PC-3 (cell line): Measurements from ENCODE around the gene TCOF1. TPM values are rescaled to one million over a fixed set of nuclear protein-coding genes. Genes with fewer than 3 reads are reported as not detected.

Experiments
- ATAC-seq: fragments of 200-7000 bp; cut with Tn5 transposase; 2 replicates; pipeline ENCODE4 v1.9.1; 2020; ENCODE audit warnings: mild to moderate bottlenecking, moderate library complexity
- BruUV-seq: library from RNA; stranded (reverse); fragments of 400-500 nt; replicated peaks from 2 replicates; lab custom pipeline; 2021; lab: Mats Ljungman, UMichigan
- CTCF ChIA-PET: fragments of 300-600 bp; sonication (Branson Sonifier 250); formaldehyde crosslinking; loops from one replicate; lab custom pipeline; 2022; ENCODE audit warnings: antibody characterized with exemption; lab: Charles Lee
- POLR2A ChIA-PET: fragments of 300-600 bp; sonication (Branson Sonifier 250); formaldehyde crosslinking; loops from one replicate; lab custom pipeline; 2022; ENCODE audit warnings: antibody characterized with exemption; ENCODE audit not compliant: unreplicated experiment; lab: Charles Lee
- DNase-seq: peaks from one replicate; pipeline ENCODE4 v3.0.0-alpha.2; 2015
- H2AFZ ChIP-seq: fragments of 300-600 bp; sonication (generic); 2 replicates; pipeline ENCODE4 v1.6.0; 2016; ENCODE audit warnings: antibody characterized with exemption, low read length
- H3F3A ChIP-seq: fragments of 300-600 bp; sonication (generic); one replicate; pipeline ENCODE4 v1.6.0; 2017; ENCODE audit warnings: antibody characterized with exemption, low read length, control low read depth, mild to moderate bottlenecking; ENCODE audit not compliant: unreplicated experiment
- H3K27ac ChIP-seq: fragments of 300-600 bp; sonication (generic); 2 replicates; pipeline ENCODE4 v1.5.1; 2016; ENCODE audit warnings: mild to moderate bottlenecking, low read length
- H3K27me3 ChIP-seq: fragments of 300-600 bp; sonication (generic); 2 replicates; pipeline ENCODE4 v1.6.1; 2016; ENCODE audit warnings: low read length, mixed read lengths
- H3K36me3 ChIP-seq: fragments of 300-600 bp; sonication (generic); 2 replicates; pipeline ENCODE4 v1.6.1; 2016; ENCODE audit warnings: low read depth, mixed run types, low read length, mixed read lengths
- H3K4me1 ChIP-seq: fragments of 300-600 bp; sonication (generic); 2 replicates; pipeline ENCODE4 v1.5.1; 2016; ENCODE audit warnings: low read length; ENCODE audit not compliant: insufficient read depth
- H3K4me2 ChIP-seq: fragments of 300-600 bp; sonication (generic); 2 replicates; pipeline ENCODE4 v1.6.0; 2016; ENCODE audit warnings: low read length
- H3K4me3 ChIP-seq: fragments of 300-600 bp; sonication (generic); 2 replicates; pipeline ENCODE4 v1.5.1; 2016; ENCODE audit warnings: mild to moderate bottlenecking, low read length, mixed read lengths
- H3K79me2 ChIP-seq: fragments of 300-600 bp; sonication (generic); 2 replicates; pipeline ENCODE4 v1.6.1; 2017; ENCODE audit warnings: low read length, mixed read lengths
- H3K9ac ChIP-seq: fragments of 300-600 bp; sonication (generic); 2 replicates; pipeline ENCODE4 v1.6.0; 2016; ENCODE audit warnings: mild to moderate bottlenecking, low read length
- H3K9me2 ChIP-seq: fragments of 300-600 bp; sonication (generic); replicated peaks from 2 replicates; pipeline ENCODE4 v1.6.1; 2016; ENCODE audit warnings: mixed run types, low read length, mixed read lengths
- H3K9me3 ChIP-seq: fragments of 300-600 bp; sonication (generic); 2 replicates; pipeline ENCODE4 v1.6.1; 2016; ENCODE audit warnings: low read length, mixed read lengths
- H4K20me1 ChIP-seq: fragments of 300-600 bp; sonication (generic); 2 replicates; pipeline ENCODE4 v1.6.1; 2016; ENCODE audit warnings: low read length, mixed read lengths
- CTCF ChIP-seq: fragments of 300-600 bp; sonication (generic); conservative IDR thresholded peaks from 2 replicates; pipeline ENCODE4 v1.5.1; 2017; ENCODE audit warnings: antibody characterized with exemption, low read depth, mild to moderate bottlenecking, low read length
- EZH2 ChIP-seq: fragments of 300-600 bp; sonication (generic); IDR thresholded peaks from one replicate; pipeline ENCODE4 v1.6.1; 2017; ENCODE audit warnings: antibody characterized with exemption, mild to moderate bottlenecking, low read length; ENCODE audit not compliant: unreplicated experiment
- EZH2phosphoT487 ChIP-seq: fragments of 300-600 bp; sonication (generic); IDR thresholded peaks from 2 replicates; pipeline ENCODE4 v1.6.1; 2018; ENCODE audit warnings: mild to moderate bottlenecking, antibody characterized with exemption, low read length, borderline replicate concordance
- intact Hi-C: fragments of 100-400 bp; cut with micrococcal nuclease; formaldehyde crosslinking; loops from 2 replicates; pipeline ENCODE4 v1.9.0; 2023
- total RNA-seq: library from RNA; depleted of rRNA; stranded (reverse); fragments of >200 nt; gene quantifications from 2 replicates; pipeline ENCODE4 v1.2.3, GENCODE V29; 2014

Gene TCOF1
- total RNA-seq, 1 experiment from 2014 or later: 113 TPM

- Histone ChIP-seq H3K9me3 (no peaks in the 10 kb centered on the region), H3K4me2 (peak overlapping the region; percentile 2), H3K79me2 (no peaks in the 10 kb centered on the region), H3K27ac (peak overlapping the region; percentile 42), H3K4me3 (no peak overlapping the region), H3K36me3 (no peaks in the 10 kb centered on the region), H3K4me1 (peaks cover 60% of the 10 kb centered on the region), H2AFZ (no peak overlapping the region), H3K9ac (no peak overlapping the region), H4K20me1 (no peaks in the 10 kb centered on the region), H3K27me3 (no peaks in the 10 kb centered on the region), H3F3A (no peaks in the 10 kb centered on the region), H3K9me2 (no peaks in the 10 kb centered on the region)
- POLR2A ChIA-PET: no interaction called here
- BruUV-seq: no TSS peak
- CTCF ChIA-PET: no interaction called here
- ATAC-seq (no peak; the same call in 1 of the 2 replicates), DNase-seq (no peak)
- intact Hi-C loops: loop anchor here (1.0 kb wide), 1 partner anchor 57 kb away; no protein-coding TSS in a partner anchor
- no peak for TF ChIP-seq EZH2
- no peak for TF ChIP-seq CTCF
- no peak for TF ChIP-seq EZH2phosphoT487
Observed at GRCh38 chr5:150321784-150322183, 35.7 kb upstream of the TCOF1 start.

- DNase-seq (peak; percentile 95), ATAC-seq (peak; percentile 85)
- Histone ChIP-seq H3K9me2 (no peaks in the 10 kb centered on the region), H3K36me3 (no peaks in the 10 kb centered on the region), H2AFZ (no peak overlapping the region), H3K9me3 (no peaks in the 10 kb centered on the region), H3F3A (no peaks in the 10 kb centered on the region), H3K4me3 (no peak overlapping the region), H3K27me3 (no peaks in the 10 kb centered on the region), H3K9ac (no peak overlapping the region), H3K4me1 (peaks cover 55% of the 10 kb centered on the region), H4K20me1 (no peaks in the 10 kb centered on the region), H3K4me2 (peak overlapping the region; percentile 26), H3K79me2 (no peaks in the 10 kb centered on the region), H3K27ac (peak overlapping the region; percentile 42)
- intact Hi-C loops: loop anchor here (1.0 kb wide), 1 partner anchor 58 kb away; no protein-coding TSS in a partner anchor
- CTCF ChIA-PET: no interaction called here
- TF ChIP-seq EZH2phosphoT487 (no peak), CTCF (no peak), EZH2 (no peak)
- POLR2A ChIA-PET: no interaction called here
- BruUV-seq: no TSS peak
Observed at GRCh38 chr5:150322202-150322601, 35.3 kb upstream of the TCOF1 start.

GRCh38 chr5:150323092-150323491 lies 34.4 kb upstream of the TCOF1 start:
- H3K79me2 ChIP-seq: no peaks in the 10 kb centered on the region
- H3K4me2 ChIP-seq: no peak overlapping the region
- no peak overlapping the region for H3K4me3 ChIP-seq
- BruUV-seq: no TSS peak
- ChIA-PET CTCF (no interaction called here), POLR2A (no interaction called here)
- no peaks in the 10 kb centered on the region for H3K27me3 ChIP-seq
- peaks cover 46% of the 10 kb centered on the region for H3K4me1 ChIP-seq
- no peaks in the 10 kb centered on the region for H3K9me3 ChIP-seq
- ATAC-seq (no peak), DNase-seq (no peak)
- no peak overlapping the region for H3K27ac ChIP-seq
- no peaks in the 10 kb centered on the region for H4K20me1 ChIP-seq
- TF ChIP-seq CTCF (no peak), EZH2phosphoT487 (no peak), EZH2 (no peak)
- no peaks in the 10 kb centered on the region for H3K9me2 ChIP-seq
- no peaks in the 10 kb centered on the region for H3K36me3 ChIP-seq
- intact Hi-C loops: no loop called here
- no peak overlapping the region for H2AFZ ChIP-seq
- no peak overlapping the region for H3K9ac ChIP-seq
- no peaks in the 10 kb centered on the region for H3F3A ChIP-seq
